Skeletal muscle tissue (tissue), 4 donors: ENCODE data around the gene MAB21L2. TPM values are rescaled to one million over a fixed set of nuclear protein-coding genes. Genes with fewer than 3 reads are reported as not detected.

Experiments
- H3K27ac ChIP-seq: one replicate; pipeline ENCODE4 v1.7.0; 2013; ENCODE audit warnings: mild to moderate bottlenecking, low read depth, low read length, inconsistent platforms
- H3K27me3 ChIP-seq, 3 donors: one replicate each; pipeline ENCODE4 v1.7.0; 2013; ENCODE audit warnings: low read length in 3 of 3; ENCODE audit not compliant: control insufficient read depth in 3 of 3, insufficient read depth in 3 of 3
- H3K36me3 ChIP-seq, 3 donors: one replicate each; pipeline ENCODE4 v1.7.0; 2013; ENCODE audit warnings: low read length in 3 of 3; ENCODE audit not compliant: control insufficient read depth in 3 of 3, insufficient read depth in 3 of 3
- H3K4me1 ChIP-seq, 3 donors: one replicate each; pipeline ENCODE4 v1.7.0; 2013; ENCODE audit warnings: low read length in 3 of 3, mild to moderate bottlenecking in 3 of 3; ENCODE audit not compliant: control insufficient read depth in 3 of 3, insufficient read depth in 3 of 3
- H3K4me3 ChIP-seq, 3 donors: one replicate each; pipeline ENCODE4 v1.7.0; 2013; ENCODE audit warnings: low read length in 3 of 3
- H3K9ac ChIP-seq, 3 donors: one replicate each; pipeline ENCODE4 v1.7.0; 2013; ENCODE audit warnings: low read length in 3 of 3, mild to moderate bottlenecking in 3 of 3, moderate library complexity in 2 of 3, low read depth in 1 of 3
- H3K9me3 ChIP-seq, 3 donors: one replicate each; pipeline ENCODE4 v1.7.0; 2013; ENCODE audit warnings: low read length in 3 of 3; ENCODE audit not compliant: control insufficient read depth in 3 of 3
- total RNA-seq: library from RNA; depleted of rRNA; stranded (reverse); fragments of >200 nt; gene quantifications from one replicate; pipeline ENCODE4 v1.2.3, GENCODE V29; 2014
- donor health status: Osteomylitis.

MAB21L2 gene
- total RNA-seq, 1 donor from 2014 or later = under 0.01 TPM

GRCh38 chr4:150583287-150584110 lies 1.5 kb downstream of the MAB21L2 start:
- Histone ChIP-seq H3K4me3 (peak overlapping the region; percentile 46 to 62 (median 53)), H3K9me3 (peaks cover 0 to 5% (median 3%) of the 10 kb centered on the region in 3 donors), H3K9ac (no peak overlapping the region), H3K4me1 (no peaks in the 10 kb centered on the region), H3K27ac (no peak overlapping the region), H3K36me3 (peaks cover 3 to 5% (median 4%) of the 10 kb centered on the region in 3 donors), H3K27me3 (peaks cover 0 to 2% (median 0%) of the 10 kb centered on the region in 3 donors)

GRCh38 chr4:150584111-150584915 lies 2.4 kb downstream of the MAB21L2 start:
- Histone ChIP-seq H3K9me3 (peaks cover 0 to 5% (median 3%) of the 10 kb centered on the region in 3 donors), H3K4me1 (no peaks in the 10 kb centered on the region), H3K27ac (no peak overlapping the region), H3K36me3 (peaks cover 3 to 5% (median 4%) of the 10 kb centered on the region in 3 donors), H3K9ac (no peak overlapping the region), H3K4me3 (peak overlapping the region in 2 of 3 donors; percentile 46 to 62), H3K27me3 (peaks cover 0 to 2% (median 0%) of the 10 kb centered on the region in 3 donors)

GRCh38 chr4:150585611-150586010 lies 3.7 kb downstream of the MAB21L2 start:
- Histone ChIP-seq H3K9ac (no peak overlapping the region), H3K27me3 (peaks cover 0 to 2% (median 0%) of the 10 kb centered on the region in 3 donors), H3K9me3 (peaks cover 0 to 5% (median 3%) of the 10 kb centered on the region in 3 donors), H3K36me3 (peaks cover 3 to 5% (median 4%) of the 10 kb centered on the region in 3 donors), H3K4me3 (no peak overlapping the region), H3K27ac (no peak overlapping the region), H3K4me1 (no peaks in the 10 kb centered on the region)

- H3K4me1 ChIP-seq = no peaks in the 10 kb centered on the region
- H3K27me3 ChIP-seq = peaks cover 0 to 2% (median 0%) of the 10 kb centered on the region in 3 donors
- no peak overlapping the region for H3K9ac ChIP-seq
- no peak overlapping the region for H3K4me3 ChIP-seq
- H3K27ac ChIP-seq = no peak overlapping the region
- H3K9me3 ChIP-seq = peaks cover 0 to 5% (median 3%) of the 10 kb centered on the region in 3 donors
- H3K36me3 ChIP-seq = peaks cover 3 to 5% (median 4%) of the 10 kb centered on the region in 3 donors
Measured at GRCh38 chr4:150586162-150586810, 4.3 kb downstream of the MAB21L2 start.

- H3K4me3 ChIP-seq = no peak overlapping the region
- H3K27ac ChIP-seq = no peak overlapping the region
- H3K4me1 ChIP-seq = no peaks in the 10 kb centered on the region
Measured at GRCh38 chr4:150588316-150588715, 6.4 kb downstream of the MAB21L2 start.

GRCh38 chr4:150589157-150589556 lies 7.2 kb downstream of the MAB21L2 start:
- H3K9ac ChIP-seq = no peak overlapping the region
- H3K36me3 ChIP-seq = no peaks in the 10 kb centered on the region
- no peaks in the 10 kb centered on the region for H3K27me3 ChIP-seq
- H3K27ac ChIP-seq = no peak overlapping the region
- H3K4me3 ChIP-seq = no peak overlapping the region
- H3K9me3 ChIP-seq = no peaks in the 10 kb centered on the region
- no peaks in the 10 kb centered on the region for H3K4me1 ChIP-seq

More at GRCh38 chr4:150588316-150588715, 6.4 kb downstream of the MAB21L2 start:
- Histone ChIP-seq H3K36me3 (peaks cover 0 to 2% (median under 1%) of the 10 kb centered on the region in 3 donors), H3K9ac (no peak overlapping the region), H3K27me3 (peaks cover 0 to 2% (median 0%) of the 10 kb centered on the region in 3 donors), H3K9me3 (peaks cover 0 to under 1% (median under 1%) of the 10 kb centered on the region in 3 donors)

GRCh38 chr4:150590631-150591030 lies 8.7 kb downstream of the MAB21L2 start:
- Histone ChIP-seq H3K36me3 (no peaks in the 10 kb centered on the region), H3K9ac (no peak overlapping the region), H3K27ac (no peak overlapping the region), H3K9me3 (no peaks in the 10 kb centered on the region), H3K4me1 (no peaks in the 10 kb centered on the region), H3K27me3 (no peaks in the 10 kb centered on the region), H3K4me3 (no peak overlapping the region)

- Histone ChIP-seq H3K9ac (no peak overlapping the region), H3K27ac (no peak overlapping the region), H3K27me3 (no peaks in the 10 kb centered on the region), H3K36me3 (no peaks in the 10 kb centered on the region), H3K4me1 (no peaks in the 10 kb centered on the region), H3K4me3 (no peak overlapping the region), H3K9me3 (no peaks in the 10 kb centered on the region)
Measured at GRCh38 chr4:150591406-150591805, 9.5 kb downstream of the MAB21L2 start.

GRCh38 chr4:150591904-150592303 lies 10.0 kb downstream of the MAB21L2 start:
- H3K4me1 ChIP-seq = no peaks in the 10 kb centered on the region
- H3K4me3 ChIP-seq = no peak overlapping the region
- no peaks in the 10 kb centered on the region for H3K9me3 ChIP-seq
- H3K36me3 ChIP-seq = no peaks in the 10 kb centered on the region
- no peak overlapping the region for H3K27ac ChIP-seq
- no peak overlapping the region for H3K9ac ChIP-seq
- no peaks in the 10 kb centered on the region for H3K27me3 ChIP-seq
